NCI-H460 (cell line): ENCODE results near the gene TNFRSF1A. TPM values are rescaled to one million over a fixed set of nuclear protein-coding genes. Genes with fewer than 3 reads are reported as not detected.

Source experiments
- DNase-seq: peaks from one replicate; pipeline ENCODE4 v3.0.0-alpha.2; 2016; ENCODE audit warnings: low read depth; ENCODE audit errors: extremely low read depth
- total RNA-seq: library from RNA; depleted of rRNA; stranded (reverse); fragments of >200 nt; shearing (Covaris generic); gene quantifications from 2 replicates; pipeline ENCODE4 v1.2.3, GENCODE V29; 2014

TNFRSF1A gene
- total RNA-seq, 1 experiment from 2014 or later: 190 TPM

DNA sequence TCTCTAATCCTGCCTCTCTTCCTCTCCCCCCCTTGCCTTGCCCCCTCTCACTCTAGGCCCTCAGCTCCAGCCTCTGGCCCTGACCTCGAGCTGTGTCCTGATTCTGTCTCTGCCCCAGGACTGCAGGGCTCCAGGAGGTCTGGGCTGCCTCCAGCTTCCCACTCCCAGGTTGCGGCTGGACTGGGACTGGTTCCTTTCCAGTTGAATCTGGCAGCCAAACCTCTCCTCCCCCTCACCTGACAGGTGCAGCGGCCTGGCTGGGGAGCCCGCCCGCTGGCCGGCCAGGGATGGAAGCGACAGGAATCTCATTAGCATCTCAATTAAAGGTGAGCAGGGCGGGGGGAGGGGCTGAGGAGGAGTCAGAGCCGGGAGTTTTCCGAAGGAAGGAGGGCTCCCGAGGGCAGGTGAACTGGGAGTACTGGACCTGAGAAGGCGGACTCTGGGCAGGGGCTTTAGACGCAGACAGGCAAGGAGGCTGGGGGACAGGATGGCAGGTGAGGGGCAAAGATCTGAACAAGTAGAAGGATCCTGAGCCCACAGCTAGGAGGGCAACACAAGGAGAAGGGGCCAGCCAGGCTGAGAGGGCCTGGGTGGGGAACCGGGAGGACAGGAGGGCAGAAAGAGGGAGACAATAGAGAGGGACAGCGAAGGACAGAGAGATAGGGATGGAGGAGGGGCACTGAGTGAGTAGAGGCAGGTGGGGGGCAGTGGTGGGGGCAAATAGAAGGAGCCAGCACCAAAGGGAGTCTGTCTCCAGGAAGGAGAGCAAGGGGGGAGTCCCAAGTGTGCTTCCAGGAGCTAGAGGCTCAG is 33.6 kb upstream of the TNFRSF1A start, which contains the start of gene SCNN1A:
Gene SCNN1A (minus strand): TSS at position 295 of the 810 bp plus-strand sequence. CDS start 780 bp downstream, outside the sequence.
- DNase-seq: no peak

DNA sequence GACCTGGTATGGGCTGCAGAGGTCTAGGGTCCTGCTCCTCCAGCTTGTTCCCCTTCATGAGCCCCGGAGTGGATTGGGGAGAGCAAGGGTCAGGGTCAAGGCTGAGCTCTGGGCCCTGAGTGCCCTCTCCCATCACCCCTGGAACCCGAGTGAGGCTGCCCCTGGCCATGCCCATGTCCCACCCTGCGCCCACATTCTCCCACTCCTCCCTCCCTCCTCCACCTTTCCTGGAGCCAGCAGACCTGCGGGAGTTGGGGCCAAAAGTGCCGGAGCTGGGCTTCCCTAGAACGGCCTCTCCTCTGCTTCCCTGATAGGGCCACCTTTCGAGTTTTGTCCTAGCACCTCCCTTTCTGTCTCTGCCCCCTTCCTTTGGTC is 32.9 kb upstream of the TNFRSF1A start:
- DNase-seq: no peak

DNA sequence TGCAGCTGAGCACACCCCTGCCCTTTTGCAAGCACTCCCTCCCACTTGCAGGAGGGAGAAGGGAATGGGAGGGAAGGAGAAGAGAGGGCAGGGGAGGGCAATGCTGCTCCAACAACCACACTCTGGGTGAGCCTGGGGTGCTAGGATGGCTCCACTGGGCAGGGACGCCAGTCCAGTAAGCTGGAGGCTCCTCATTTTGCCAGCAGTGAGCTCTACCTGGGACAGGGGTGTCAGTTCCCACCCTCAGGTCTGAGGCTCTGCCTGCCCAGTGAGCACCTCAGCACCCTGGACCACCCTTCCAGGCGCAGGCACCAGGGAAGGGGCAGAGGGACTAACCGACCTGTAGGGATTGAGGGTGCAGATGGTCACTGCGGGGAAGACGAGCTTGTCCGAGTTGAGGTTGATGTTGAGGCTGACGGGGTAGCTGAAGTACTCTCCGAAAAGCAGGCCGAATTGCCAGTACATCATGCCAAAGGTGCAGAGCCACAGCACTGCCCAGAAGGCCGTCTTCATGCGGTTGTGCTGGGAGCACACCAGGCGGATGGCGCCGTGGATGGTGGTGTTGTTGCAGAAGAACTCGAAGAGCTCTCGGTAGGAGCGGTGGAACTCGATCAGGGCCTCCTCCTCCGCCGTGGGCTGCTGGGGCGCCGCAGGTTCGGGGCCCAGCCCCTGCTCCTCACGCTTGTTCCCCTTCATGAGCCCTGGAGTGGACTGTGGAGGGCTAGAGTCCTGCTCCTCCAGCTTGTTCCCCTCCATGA is 32.3 kb upstream of the TNFRSF1A start:
- no peak for DNase-seq

GRCh38 chr12:6373022-6373787 is 31.3 kb upstream of the TNFRSF1A start:
- DNase-seq: no peak

GRCh38 chr12:6372403-6373003 is 30.6 kb upstream of the TNFRSF1A start:
- DNase-seq: peak; percentile 38

DNA sequence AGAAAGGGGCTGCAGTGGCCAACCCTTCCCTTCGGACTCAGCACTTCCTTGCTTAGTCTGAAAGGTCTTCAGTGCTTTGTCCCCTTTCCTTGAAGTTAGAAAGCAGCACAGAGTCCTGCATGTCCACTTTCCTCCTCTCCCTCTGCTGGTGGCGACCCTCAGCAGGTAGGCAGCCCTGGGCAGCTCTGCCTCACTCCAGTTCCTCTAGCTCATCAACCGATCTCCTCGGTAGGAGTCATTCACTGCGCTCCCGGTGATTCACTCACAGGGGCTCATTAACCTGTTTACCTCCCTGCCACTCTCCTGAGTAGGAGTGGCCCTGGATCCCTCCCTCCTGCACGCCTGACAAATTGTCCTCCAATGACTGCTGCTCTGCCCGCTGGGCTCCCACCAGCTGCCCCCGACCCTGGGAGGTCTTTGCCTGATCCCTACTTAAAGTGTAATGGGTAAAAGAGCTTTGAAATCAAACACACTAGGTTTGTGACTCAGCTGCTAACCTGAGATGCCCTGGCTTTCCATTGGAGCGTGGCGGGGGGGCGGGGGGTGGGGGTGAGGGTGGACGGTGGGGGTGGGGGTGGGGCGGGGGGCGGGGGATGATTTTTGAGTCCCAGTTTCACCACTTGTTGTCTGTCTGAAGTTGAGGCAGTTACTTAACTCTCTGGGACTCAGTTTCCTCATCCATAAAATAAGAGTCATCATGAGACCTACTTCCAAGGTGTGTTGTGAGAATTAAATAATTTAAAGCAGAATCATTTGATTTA is 29.3 kb upstream of the TNFRSF1A start:
- DNase-seq: peak; percentile 54

GRCh38 chr12:6370576-6370935 is 28.7 kb upstream of the TNFRSF1A start:
- DNase-seq: no peak

DNA sequence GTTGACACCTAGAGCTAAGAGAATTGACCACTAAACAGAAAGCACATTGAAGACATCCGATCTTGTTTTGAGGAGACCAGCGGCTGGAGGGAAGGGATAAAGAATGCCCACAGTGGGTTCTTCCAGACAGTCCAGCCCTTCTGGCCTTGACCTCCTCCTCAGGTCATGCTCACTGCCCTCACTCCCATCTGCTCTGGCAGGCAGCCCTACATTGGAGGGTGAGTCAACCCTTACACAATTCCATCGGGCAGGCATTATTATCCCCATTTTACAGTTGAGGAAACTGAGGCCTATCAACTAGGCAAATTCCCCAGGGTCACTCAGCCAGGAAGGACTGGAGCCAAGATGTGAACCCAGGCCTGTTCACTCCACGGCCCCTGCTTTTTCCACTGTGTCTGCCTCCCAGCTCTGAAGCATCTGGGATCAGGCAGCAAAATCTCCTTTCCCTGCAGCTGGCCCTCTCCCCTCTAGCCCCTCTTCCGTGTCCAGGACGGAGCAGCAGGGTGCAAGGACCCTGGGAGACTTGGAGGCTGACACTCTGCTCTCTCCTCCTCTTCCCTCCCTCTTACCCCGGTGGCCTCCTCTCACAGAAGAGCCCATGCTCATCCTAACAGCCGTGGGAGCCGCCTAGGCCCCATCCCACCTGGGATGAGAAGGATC is 28.2 kb upstream of the TNFRSF1A start:
- DNase-seq: no peak

DNA sequence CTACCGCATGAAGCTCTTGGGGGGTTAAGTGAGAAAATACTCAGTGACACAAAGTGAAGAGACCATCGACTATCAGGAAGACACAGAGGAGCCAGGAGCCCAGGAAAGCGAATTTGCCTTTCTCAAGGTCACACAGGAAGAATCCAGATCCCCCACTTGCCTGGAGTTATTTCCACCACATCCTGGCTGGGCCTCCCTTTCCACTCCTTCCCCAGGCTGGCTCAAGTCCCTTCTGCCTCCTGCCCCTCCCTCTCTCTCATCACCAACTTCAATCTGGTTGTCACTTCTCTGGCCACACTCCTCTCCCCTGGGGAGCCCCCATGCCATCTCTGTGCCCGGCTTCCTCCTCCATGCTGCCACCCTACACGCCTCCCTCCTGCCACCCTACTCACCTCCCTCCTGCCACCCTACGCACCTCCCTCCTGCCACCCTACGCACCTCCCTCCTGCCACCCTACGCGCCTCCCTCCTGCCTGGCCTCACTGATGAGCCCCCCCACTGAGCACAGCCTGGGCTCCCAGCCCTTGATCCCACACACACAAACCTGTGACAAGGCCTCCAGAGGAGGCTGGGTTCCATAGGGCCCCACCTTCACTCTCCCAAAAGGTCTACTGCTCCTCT is 27.1 kb upstream of the TNFRSF1A start:
- DNase-seq: no peak

GRCh38 chr12:6367969-6368892 is 26.4 kb upstream of the TNFRSF1A start:
- DNase-seq: no peak

DNA sequence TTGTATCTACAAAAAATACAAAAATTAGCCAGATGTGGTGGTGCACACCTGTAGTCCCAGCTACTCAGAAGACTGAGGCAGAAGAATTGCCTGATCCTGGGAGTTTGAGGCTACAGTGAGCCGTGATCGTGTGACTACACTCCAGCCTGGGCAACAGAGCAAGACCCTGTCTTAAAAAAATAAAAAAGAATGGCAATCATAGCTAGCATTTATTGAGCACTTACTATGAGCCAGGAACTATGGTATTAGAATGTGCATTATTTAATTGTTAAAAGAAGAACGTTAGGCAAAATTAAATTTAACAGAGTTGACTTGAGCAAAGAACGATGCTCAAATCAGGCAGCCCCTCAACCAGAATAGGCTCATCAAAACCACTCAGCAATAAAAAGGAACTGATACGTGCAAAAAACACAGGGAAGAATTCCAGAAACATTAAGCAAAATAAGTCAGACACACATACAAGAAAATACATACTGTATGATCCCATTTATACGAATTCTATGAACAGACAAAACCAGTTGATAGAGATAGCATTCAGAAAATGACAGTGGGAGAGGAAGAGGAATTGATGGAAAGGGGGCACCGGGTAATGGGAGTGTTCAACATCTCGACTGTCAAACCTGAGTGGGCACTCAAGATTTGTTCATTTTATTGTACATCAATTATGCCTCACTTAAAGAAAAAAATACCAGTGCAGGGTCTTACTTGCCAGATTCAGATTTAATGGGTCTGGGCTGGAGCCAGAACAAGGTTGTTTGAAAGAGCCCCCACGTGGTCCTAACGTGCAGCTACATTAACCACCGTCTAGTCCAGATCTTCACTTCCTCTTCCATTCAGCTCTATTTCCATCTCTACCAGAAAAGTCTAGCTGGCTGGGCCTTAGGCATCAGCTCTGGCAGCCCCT is 25.4 kb upstream of the TNFRSF1A start:
- DNase-seq: no peak

GRCh38 chr12:6364044-6364374 is 22.1 kb upstream of the TNFRSF1A start:
- no peak for DNase-seq

- peak; percentile 53 for DNase-seq
Measured at GRCh38 chr12:6363330-6364043, 21.6 kb upstream of the TNFRSF1A start.

- DNase-seq: no peak
Measured at GRCh38 chr12:6363010-6363329, 21.1 kb upstream of the TNFRSF1A start.

DNA sequence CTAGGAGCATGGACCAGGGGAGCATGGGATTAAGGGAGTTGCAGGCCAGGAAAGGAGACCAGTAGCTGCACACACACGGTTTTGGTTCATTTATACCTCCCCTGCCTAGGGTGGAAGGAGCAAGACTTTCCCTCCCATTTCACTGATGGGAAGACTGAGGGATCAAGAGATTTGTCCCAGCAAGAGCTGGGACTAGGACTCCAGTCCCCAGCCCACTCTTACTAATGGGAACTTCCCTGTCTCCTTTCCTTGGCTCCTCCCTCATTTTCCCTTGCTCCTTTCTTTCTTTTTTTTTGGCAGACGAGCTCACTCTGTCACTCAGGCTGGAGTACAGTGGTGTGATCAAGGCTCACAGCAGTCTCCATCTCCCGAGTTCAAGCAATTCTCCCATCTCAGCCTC is 20.5 kb upstream of the TNFRSF1A start:
- no peak for DNase-seq

GRCh38 chr12:6361834-6362233 is 20.0 kb upstream of the TNFRSF1A start:
- DNase-seq: no peak
